GM21723 (cell line): Measurements from ENCODE around the gene HSPA12B.

Source experiments
- ATAC-seq: cut with Tn5 transposase; IDR thresholded peaks from one replicate; pipeline ENCODE4 v1.9.1; 2021; ENCODE audit warnings: mild to moderate bottlenecking, moderate library complexity; ENCODE audit not compliant: unreplicated experiment

Gene HSPA12B

GRCh38 chr20:3728354-3728753 lies 4.1 kb upstream of the HSPA12B start:
- no peak for ATAC-seq

DNA sequence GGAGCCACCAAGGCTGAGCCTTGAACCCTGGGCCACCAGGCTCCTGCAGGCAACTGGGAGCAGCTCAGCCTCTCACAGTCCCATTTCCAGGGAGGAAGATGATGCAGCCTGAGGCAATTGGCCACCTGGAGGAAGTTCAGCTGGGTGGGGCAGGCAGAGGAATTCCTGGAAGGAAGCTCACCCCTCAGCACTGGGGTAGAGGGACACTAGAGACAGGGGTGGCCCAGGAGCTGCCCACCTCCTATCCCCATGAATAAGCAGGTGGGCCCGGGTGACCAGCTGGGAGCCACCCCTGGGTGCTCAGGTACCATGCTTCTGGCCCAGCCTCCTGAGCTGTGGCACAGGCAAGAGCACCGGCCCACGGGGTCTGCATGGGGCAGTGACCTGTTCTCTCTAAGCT lies 3.6 kb upstream of the HSPA12B start:
- no peak for ATAC-seq

- no peak for ATAC-seq
These were observed 3.1 kb upstream of the HSPA12B start for GRCh38 chr20:3729378-3729777.

DNA sequence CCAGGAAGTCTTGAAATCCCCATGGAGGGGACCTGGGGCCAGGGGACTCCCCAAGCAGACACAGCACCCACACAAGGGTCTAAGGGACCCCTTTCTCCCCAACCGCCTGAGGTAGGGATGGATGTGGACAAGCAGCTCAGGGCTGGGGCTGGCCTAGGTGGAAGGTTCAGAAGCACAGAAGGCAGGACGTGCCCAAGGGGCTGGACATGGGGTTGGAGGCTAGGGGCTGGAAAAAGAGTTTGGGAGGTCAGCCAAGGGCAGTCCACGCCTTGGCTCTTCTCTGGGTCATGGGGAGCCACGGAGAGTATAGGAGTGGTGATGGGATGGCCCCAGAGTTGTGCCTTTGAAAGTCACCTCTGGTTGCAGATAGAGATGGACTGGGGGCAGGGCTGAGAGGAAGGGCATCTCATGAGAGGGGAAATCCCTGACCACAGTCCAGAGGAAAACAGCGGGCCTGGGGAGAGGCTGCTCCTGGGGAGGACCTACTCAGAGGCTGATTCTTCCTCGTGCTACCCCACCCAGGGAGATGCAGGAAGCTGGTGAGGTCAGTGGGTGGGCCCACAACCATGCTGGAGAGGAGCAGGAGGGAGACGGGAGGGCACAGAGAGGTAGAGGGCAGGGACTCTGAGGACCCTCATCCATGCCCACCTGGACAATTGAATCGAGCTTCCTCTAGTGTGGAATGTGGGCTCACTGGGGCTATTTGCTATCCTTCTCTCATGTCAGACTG lies 2.5 kb upstream of the HSPA12B start:
- no peak for ATAC-seq

DNA sequence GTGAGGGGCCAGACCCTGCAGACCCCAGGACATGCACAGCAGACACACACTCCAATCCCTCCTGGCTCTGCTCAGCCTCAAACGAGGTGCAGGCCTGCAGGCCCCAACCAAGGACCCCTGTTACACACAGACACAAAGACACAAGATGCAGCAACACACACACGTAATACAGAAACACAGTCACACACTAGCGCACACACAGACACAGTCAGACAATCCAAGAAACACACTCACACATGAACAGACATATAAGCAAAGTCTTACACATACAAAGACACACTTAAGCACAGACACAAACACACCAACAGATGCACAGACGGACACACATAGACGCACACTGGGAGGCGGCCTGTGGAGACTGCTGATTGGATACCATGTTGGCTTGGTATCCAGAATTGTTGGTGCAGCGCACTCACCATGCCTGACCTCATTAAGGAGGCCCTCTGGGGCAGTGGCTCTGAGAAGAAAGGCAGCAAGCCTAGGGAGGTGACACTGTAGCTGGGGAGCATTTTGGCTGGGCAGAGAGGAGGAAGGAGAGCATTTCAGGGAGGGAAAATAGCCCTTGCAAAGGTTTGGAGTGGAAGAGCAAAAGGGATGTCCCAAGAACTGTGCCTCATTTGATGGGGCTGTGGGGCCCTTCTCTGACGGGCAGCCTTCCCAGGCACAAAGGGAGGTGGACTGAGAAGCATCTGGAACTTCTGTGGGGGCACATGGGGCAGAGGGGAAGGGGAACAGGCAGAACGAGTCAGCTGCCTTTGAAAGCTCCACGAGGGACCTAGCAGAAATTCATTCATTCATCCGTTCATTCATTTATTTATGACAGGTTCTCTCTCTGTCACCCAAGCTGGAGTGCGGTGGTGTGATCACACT lies 1.4 kb upstream of the HSPA12B start:
- ATAC-seq = no peak

GRCh38 chr20:3731944-3732326 lies 550 bp upstream of the HSPA12B start:
- ATAC-seq = no peak

DNA sequence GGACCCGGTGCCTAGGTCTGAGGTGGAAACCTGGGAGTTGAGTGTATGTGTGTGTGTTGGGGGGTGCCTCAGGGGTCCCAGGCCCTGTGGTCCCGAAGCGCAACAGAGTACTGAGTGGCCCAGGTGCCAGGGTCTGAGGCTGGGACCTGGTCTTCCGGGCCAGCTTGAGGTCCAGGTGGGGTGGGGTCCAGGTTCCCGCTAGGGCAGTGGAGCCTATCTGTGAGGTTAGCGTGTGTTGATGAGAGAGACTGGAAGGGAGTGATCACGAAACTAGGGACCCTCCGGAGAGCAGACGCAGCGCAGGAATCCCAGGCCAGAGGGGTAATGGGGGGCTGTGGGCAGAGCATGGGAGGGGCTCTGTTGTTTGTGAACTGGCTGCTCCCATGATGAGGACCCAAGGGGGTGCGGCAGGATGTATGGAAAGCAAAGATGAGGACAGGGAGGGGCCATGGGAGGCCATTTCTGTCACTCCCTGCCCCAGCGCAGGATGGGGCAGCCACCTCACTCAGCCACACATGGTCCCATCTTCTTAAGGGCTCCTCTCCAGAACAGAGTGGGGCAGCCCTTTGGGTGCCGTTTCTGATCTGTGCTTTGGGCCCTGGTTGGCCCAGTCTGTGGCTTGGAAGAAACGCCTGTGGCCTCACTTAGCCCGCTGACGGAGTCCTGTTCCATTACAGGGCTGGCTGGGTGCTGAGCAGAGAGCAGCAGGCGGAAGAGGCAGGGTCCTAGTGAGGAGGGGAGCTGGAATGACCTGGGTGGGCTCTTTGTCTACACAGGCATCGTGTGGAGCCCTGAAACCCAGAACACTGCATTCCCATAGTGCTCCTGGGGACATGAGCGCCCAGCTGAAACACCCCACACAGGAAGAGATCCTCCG lies 872 bp downstream of the HSPA12B start:
- no peak for ATAC-seq

GRCh38 chr20:3734111-3734843 lies 1.8 kb downstream of the HSPA12B start:
- ATAC-seq = no peak

DNA sequence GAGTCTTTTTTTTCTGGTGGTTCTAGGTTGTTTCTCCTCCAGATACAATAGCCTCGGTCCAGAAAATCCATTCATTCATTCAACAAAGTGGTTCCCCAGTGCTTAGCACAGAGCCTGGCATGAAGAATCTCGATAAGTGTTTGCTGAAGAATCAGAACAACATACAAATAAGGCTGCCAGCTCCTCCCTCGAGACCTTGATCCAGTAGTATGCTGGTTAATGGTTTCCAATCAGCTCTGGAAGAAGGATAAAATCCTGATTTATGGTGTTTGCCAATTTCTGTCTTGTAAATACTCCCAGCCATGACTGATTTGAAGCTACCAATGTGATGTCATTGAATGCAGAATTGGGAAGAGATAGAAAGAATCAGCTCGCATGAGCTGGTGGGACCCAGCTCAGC lies 3.3 kb downstream of the HSPA12B start:
- ATAC-seq = no peak

GRCh38 chr20:3738111-3739053 lies 5.9 kb downstream of the HSPA12B start:
- no peak for ATAC-seq

DNA sequence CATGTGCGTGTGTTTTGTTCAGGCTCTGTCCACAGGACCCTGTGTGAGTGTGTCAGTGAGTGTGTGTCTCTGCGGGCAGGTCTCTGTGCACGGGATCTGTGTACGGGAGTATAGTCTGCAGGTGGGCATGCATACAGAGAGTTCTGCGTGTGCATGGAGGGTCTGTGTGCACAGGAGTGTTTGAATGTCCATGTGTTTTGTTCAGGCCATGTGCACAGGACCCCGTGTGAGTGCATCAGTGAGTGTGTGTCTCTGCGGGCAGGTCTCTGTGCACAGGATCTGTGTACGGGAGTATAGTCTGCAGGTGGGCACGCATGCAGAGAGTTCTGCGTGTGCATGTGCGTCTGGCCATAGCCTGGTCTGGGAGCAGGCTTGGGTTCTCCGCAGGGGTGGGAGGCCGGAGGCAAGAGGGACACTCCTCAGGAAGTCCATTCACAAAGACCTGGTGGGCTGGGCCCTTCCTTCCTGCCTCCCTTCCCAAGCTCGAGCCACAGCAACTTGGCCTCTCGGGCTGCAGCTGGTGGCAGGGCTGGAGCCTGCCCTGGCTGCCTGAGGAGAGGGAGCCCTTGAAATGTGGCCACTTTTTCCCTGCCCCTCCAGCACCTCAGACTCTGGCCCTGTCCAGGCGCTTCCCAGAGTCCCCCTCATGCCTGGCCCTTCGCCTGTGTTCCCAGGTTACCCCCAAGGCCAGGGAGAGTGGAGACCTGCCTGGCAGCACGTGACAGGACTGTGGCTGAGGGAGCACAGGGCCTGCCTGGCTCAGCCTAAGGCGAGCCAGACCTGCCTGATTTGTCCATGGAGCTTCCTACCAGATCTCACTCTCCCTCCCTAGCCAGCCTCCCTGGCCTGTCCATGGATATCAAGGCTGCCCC lies 6.8 kb downstream of the HSPA12B start:
- ATAC-seq = no peak

- ATAC-seq = no peak
These were observed 7.5 kb downstream of the HSPA12B start for GRCh38 chr20:3739926-3740451.

- no peak for ATAC-seq
These were observed 8.3 kb downstream of the HSPA12B start for GRCh38 chr20:3740615-3741301.

DNA sequence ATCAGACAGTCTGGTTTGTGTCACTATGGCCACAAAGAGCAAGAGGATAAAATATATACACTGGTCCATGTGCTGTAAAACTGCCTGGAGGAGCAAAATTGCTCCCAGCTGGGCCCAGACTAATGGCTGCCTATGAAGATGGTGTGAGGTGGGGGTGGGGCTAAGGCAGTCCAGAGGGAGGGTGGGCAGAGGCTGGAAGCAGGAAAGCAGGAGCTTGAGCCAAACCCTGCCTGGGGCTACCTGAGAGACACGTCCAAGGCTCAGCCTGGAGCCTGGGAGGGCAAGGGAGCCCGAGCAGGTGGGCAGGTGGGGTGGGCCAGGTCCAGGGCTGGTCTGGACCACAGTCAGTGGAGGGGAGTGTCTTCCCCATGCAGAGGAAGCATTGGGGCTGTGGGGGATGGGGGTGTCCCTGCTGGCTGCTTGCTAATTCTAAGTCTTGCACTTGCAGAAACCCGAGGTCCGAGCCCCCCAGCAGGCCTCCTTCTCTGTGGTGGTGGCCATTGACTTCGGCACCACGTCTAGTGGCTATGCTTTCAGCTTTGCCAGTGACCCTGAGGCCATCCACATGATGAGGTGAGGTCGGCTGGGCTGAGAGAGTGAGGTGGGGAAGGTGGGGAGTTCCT lies 9.5 kb downstream of the HSPA12B start:
- no peak for ATAC-seq

DNA sequence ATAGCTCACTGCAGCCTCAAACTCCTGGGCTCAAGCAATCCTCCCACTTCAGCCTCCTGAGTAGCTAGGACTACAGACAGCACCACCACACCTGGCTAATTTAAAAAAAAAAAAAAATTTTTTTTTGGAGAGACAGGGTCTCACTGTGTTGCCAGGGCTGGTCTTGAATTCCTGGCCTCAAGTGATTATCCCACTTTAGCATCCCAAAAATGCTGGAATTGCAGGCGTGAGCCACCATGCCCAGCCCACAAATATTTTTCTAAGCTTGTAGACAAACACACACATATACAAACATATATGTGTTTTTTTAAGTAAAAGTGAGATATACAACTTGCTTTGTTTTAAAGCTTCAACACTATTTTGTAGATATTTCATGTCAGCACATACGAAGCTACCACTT lies 10.8 kb downstream of the HSPA12B start:
- no peak for ATAC-seq

GRCh38 chr20:3744037-3744436 lies 11.6 kb downstream of the HSPA12B start:
- no peak for ATAC-seq
